Neutrophil (primary cell): ENCODE results near the gene POLDIP3.
A peak's percentile ranks its signal among the peaks of the same experiment; 100 is the strongest.

ENCODE experiments used
- H3K27ac ChIP-seq: fragments of 200-600 bp; sonication (generic); 2 replicates; pipeline ENCODE4 v1.5.1; 2016; ENCODE audit warnings: mild to moderate bottlenecking, moderate library complexity
- H3K27me3 ChIP-seq: fragments of 200-600 bp; sonication (generic); 2 replicates; pipeline ENCODE4 v1.6.0; 2016; ENCODE audit warnings: mild to moderate bottlenecking
- H3K36me3 ChIP-seq: fragments of 200-600 bp; sonication (generic); 2 replicates; pipeline ENCODE4 v1.5.1; 2017
- H3K4me1 ChIP-seq, 2 experiments: fragments of 200-600 bp in 1 of 2; sonication (generic) in 1 of 2; 1 replicate in 1 of 2; 2 replicates in 1 of 2; pipeline versions ENCODE4 v1.5.1 to v1.6.1; 2013 to 2016; ENCODE audit warnings: low read depth in 1 of 2, low read length in 1 of 2, mild to moderate bottlenecking in 1 of 2, moderate library complexity in 1 of 2; ENCODE audit not compliant: control insufficient read depth in 1 of 2, insufficient read depth in 1 of 2
- H3K4me3 ChIP-seq, 2 experiments: fragments of 200-600 bp in 1 of 2; sonication (generic) in 1 of 2; 1 replicate in 1 of 2; 2 replicates in 1 of 2; pipeline ENCODE4 v1.5.1; 2013 to 2016; ENCODE audit warnings: low read depth in 1 of 2, low read length in 1 of 2, mild to moderate bottlenecking in 1 of 2, moderate library complexity in 1 of 2
- H3K9me3 ChIP-seq: fragments of 200-600 bp; sonication (generic); 2 replicates; pipeline ENCODE4 v1.5.1; 2016
- CTCF ChIP-seq: fragments of 200-600 bp; sonication (generic); IDR thresholded peaks from 2 replicates; pipeline ENCODE4 v1.5.1; 2016; ENCODE audit warnings: antibody characterized with exemption

POLDIP3 gene

GRCh38 chr22:42653999-42654398 lies 39.3 kb upstream of the POLDIP3 start:
- TF ChIP-seq CTCF = no peak
- H3K27me3 ChIP-seq = no peaks in the 10 kb centered on the region

GRCh38 chr22:42651134-42651533 lies 36.5 kb upstream of the POLDIP3 start:
- no peak for TF ChIP-seq CTCF
- no peaks in the 10 kb centered on the region for H3K36me3 ChIP-seq
- H3K4me1 ChIP-seq = peaks cover 24 to 30% of the 10 kb centered on the region in 2 experiments
- H3K27ac ChIP-seq = no peak overlapping the region
- H3K4me3 ChIP-seq = no peak overlapping the region
- no peaks in the 10 kb centered on the region for H3K27me3 ChIP-seq
- H3K9me3 ChIP-seq = no peaks in the 10 kb centered on the region

More at GRCh38 chr22:42653999-42654398, 39.3 kb upstream of the POLDIP3 start:
- Histone ChIP-seq H3K9me3 (no peaks in the 10 kb centered on the region), H3K27ac (no peak overlapping the region), H3K36me3 (no peaks in the 10 kb centered on the region), H3K4me3 (no peak overlapping the region), H3K4me1 (peaks cover 8 to 11% of the 10 kb centered on the region in 2 experiments)

GRCh38 chr22:42649246-42650099 lies 34.8 kb upstream of the POLDIP3 start, which contains the start of gene CYB5R3:
Gene CYB5R3 (minus strand): TSS chr22:42649392. CDS start chr22:42649315, 77 bp downstream.
- Histone ChIP-seq H3K27me3 (no peaks in the 10 kb centered on the region), H3K27ac (peak within 1 kb of the TSS; percentile 81), H3K36me3 (no peaks in the 10 kb centered on the region), H3K4me1 (peaks cover 28 to 37% of the 10 kb centered on the region in 2 experiments), H3K9me3 (no peaks in the 10 kb centered on the region), H3K4me3 (peak within 1 kb of the TSS; percentile 87)
- TF ChIP-seq CTCF = no peak

- H3K4me1 ChIP-seq = peaks cover 37 to 43% of the 10 kb centered on the region in 2 experiments
- no peaks in the 10 kb centered on the region for H3K27me3 ChIP-seq
- H3K36me3 ChIP-seq = no peaks in the 10 kb centered on the region
- peak overlapping the region; percentile 87 for H3K4me3 ChIP-seq
- no peak for TF ChIP-seq CTCF
- H3K27ac ChIP-seq = peak overlapping the region; percentile 81
- no peaks in the 10 kb centered on the region for H3K9me3 ChIP-seq
These were observed 33.9 kb upstream of the POLDIP3 start for GRCh38 chr22:42648368-42649245.

GRCh38 chr22:42648017-42648367 lies 33.3 kb upstream of the POLDIP3 start:
- peak overlapping the region; percentile 81 for H3K27ac ChIP-seq

More at GRCh38 chr22:42648017-42648367, 33.3 kb upstream of the POLDIP3 start:
- peak overlapping the region; percentile 87 for H3K4me3 ChIP-seq
- H3K9me3 ChIP-seq = no peaks in the 10 kb centered on the region
- H3K36me3 ChIP-seq = no peaks in the 10 kb centered on the region
- peaks cover 41 to 49% of the 10 kb centered on the region in 2 experiments for H3K4me1 ChIP-seq
- TF ChIP-seq CTCF = no peak
- no peaks in the 10 kb centered on the region for H3K27me3 ChIP-seq
